Midbrain (tissue), 1 donor: ENCODE measurements around the gene DAB2IP.
"Not testable (repeated sequence)": the region's sequence is repeated elsewhere in the genome, so short reads cannot be mapped to it uniquely, and the experiment has no call there.

Experiments
- DNase-seq: peaks from one replicate; lab custom pipeline; 2025; lab: John Stamatoyannopoulos, UW

Gene DAB2IP

DNA sequence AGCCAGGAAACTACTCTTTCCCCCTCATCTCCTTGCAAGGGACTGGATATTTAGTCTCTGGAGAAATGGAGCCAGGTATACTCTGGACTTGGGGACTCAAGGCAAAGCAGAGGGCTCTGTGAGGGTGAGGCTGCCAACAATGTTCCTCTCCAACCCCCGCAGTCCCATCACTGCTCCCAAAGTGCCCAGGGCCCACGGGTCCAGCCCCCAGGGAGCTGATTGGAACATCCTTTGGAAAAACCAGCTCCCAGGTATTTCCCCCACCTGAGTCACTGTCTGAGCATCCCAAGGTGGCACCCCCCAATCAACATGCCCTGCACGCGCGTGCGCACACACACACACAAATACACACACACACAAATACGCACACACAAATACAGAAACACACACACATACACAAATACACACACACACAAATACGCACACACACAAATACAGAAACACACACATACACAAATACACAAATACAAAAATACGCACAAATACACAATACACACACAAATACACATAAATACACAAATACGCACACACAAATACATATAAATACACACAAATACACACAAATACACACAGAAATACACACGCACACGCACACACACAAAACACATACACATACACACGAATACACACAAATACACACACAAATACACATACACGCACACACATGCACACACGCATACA, 137.4 kb downstream of the DAB2IP start:
- DNase-seq: no peak

DNA sequence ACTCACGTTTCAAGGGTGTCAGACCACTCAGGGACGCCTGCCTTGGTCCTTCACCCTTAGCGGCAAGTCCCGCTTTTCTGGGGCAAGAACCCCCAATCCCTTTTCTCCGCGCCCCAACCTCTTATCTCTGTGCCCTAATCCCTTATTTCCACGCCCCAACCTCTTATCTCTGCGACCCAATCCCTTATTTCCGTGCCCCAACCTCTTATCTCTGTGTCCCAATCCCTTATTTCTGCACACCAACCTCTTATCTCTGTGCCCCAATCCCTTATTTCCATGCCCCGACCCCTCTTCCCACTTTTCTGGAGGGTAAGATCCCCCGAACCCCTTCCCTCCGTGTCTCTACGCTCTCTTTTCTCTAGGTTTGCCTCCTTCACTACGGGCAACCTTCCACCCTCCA, 139.4 kb downstream of the DAB2IP start:
- DNase-seq: no peak

DNA sequence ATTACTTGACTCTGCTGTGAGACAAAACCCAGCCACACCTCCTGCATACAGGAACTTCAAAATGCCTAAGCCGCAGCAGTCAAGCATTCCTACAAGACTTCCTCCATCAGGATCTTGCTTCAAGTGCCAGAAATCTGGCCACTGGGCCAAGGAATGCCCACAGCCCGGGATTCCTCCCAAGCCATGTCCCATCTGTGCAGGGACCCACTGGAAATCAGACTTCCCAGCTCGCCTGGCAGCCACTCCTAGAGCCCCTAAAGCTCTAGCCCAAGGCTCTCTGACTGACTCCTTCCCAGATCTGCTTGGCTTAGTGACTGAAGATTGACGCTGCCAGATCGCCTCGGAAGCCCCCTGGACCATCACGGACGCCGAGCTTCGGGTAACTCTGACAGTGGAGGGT, 141.0 kb downstream of the DAB2IP start:
- not testable (repeated sequence) for DNase-seq

DNA sequence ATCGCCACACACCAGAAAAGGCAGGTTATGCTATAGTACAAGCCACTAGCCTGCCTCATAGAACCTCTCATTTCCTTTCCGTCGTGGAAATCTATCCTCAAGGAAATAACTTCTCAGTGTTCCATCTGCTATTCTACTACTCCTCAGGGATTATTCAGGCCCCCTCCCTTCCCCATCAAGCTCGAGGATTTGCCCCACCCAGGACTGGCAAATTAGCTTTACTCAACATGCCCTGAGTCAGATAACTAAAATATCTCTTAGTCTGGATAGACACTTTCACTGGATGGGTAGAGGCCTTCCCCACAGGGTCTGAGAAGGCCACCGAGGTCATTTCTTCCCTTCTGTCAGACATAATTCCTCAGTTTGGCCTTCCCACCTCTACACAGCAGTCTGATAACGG, 142.9 kb downstream of the DAB2IP start:
- DNase-seq: not testable (repeated sequence)

DNA sequence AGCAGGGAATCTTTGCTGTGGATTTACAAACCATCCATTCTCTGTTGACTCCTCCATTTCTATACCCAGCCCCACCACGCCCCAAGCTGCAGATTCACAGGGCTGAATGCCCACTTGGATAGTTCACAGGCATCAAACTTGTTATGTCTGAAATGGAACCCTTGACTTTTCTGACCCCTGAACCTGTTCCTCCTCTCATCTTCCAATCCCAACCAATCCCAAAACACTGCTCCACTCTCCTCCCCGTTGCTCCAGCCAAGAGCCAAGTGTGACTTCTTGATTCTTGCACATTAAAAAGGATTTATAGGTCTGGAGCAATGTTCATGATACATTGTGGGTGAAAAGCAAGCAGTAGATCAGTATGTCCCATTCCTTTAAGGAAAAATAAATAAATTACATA, 145.6 kb downstream of the DAB2IP start:
- DNase-seq: no peak

GRCh38 chr9:121798941-121799340, 147.5 kb downstream of the DAB2IP start:
- no peak for DNase-seq

DNA sequence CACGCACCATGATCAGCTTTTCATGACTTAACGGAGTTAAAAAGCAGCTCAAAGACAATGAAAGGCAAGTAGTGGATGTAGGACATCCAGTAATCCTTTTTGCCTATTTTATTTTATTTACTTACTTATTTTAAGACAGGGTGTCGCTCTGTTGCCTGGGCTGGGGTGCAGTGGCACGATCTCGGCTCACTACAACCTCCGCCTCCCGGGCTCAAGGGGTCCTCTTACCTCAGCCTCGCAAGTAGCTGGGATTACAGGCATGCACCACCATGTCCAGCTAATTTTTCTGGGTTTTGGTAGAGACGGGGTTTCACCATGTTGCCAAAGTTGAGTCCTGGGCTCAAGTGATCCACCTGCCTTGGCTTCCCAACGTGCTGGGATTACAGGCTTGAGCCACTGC, 148.9 kb downstream of the DAB2IP start:
- DNase-seq: no peak

- no peak for DNase-seq
These were observed 150.1 kb downstream of the DAB2IP start for GRCh38 chr9:121801579-121801978.

- no peak for DNase-seq
These were observed 151.3 kb downstream of the DAB2IP start for GRCh38 chr9:121802753-121803152.

- no peak for DNase-seq
These were observed 155.8 kb downstream of the DAB2IP start for GRCh38 chr9:121807069-121807822.

DNA sequence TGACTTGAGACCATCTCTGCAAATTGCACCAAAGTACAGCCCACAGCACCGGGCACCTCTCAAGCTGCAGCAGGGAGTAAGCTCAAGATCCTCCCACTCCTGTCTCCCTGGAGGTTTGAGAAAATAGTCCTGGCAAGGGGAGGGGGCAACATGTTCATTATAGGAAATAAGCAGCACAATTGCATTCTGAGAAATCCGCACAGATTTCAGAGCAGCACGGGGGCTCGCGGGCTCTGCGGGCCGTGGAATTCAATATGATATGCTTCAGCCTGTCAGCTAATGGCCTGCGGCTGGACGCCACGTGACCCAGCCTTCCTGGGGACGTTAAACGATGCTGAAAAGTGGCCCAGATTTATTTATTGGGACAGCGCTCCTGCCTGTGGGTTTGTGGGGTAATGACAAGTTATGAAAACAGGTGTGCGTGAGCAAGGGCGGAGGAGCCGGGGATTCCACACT, 156.4 kb downstream of the DAB2IP start:
- no peak for DNase-seq

- no peak for DNase-seq
These were observed 157.3 kb downstream of the DAB2IP start for GRCh38 chr9:121808781-121809180.

DNA sequence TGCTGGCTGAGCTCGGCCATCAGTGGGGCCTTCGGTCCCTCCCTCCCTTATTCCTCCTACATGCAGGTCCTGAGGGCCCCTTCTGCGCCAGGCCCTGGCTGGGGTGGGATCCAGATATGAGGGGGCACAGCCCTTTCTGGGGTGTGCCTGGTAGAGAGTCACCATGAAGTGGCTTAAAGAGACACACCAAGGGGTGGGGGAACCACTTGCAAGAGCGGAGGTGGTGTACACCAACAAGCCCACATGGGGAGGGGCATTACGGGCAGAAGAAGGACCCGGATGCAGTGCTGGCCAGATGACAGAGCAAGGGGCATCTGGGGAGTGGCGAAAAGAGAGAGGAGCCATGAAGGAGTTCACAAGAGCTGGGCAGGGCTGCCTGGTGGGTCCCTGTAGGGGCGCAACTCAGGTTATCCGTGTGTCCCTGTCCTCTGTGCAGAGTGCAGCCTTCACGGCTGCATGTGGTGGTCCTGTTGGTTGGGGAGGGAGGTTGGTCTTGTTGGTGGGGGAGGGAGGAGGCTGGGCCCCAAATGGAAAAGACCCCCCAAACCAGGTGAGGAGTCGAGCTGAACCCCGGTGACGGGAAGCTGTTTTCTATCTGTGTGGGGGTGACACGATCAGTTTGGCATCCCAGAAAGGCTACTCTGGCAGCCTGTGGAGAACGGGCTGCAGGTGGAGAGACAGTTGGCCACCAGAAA, 158.1 kb downstream of the DAB2IP start:
- DNase-seq: no peak

- no peak for DNase-seq
These were observed 159.1 kb downstream of the DAB2IP start for GRCh38 chr9:121810489-121810888.

DNA sequence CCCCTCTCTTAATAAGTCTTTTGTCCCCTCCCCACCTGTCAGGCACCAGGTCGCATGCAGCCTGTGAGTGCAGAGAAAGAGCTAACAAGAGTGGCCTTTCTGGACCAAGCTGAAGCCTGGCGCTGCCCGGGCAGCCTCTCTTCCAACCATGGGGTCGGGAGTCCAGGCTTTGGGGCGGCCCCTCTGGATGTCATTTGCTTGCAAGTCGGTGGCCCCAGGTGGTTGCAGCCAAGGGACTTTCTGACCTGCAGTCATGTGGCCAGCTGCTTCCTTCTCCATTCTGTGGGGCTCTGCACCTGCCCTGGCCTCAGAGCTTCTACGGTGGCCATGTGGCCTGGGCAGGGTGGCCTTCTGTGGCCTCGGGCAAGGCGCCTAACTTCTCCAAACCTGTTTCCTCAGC, 159.7 kb downstream of the DAB2IP start:
- no peak for DNase-seq

- no peak for DNase-seq
These were observed 160.3 kb downstream of the DAB2IP start for GRCh38 chr9:121811751-121812150.

DNA sequence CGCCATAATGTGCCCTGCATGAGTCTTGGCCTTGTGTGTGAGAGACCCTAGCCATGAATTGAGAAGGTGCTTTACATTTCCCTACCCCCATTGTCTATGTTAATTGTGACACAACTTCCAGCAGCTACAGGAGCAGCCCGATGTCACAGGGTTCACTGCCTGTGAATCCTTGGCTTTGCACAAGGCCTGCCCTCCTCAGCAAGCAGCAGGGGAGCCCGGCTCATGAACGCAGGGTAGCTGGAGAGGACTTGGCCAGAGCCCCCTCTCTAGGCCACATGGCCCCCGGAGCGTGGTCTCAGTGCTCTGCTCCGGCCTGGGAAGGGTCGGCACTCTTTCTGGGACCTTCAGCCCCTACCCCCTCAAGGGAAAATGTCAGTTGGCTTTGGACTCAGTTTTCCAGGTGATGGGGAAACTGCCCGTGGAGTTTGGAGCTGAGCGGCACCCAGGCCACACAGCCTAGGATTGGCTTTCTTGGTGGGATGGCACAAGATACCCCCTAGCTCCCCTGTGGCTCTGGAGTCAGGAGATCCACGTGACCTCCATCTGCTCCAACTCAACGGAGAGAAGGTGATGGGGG, 160.8 kb downstream of the DAB2IP start:
- no peak for DNase-seq

DNA sequence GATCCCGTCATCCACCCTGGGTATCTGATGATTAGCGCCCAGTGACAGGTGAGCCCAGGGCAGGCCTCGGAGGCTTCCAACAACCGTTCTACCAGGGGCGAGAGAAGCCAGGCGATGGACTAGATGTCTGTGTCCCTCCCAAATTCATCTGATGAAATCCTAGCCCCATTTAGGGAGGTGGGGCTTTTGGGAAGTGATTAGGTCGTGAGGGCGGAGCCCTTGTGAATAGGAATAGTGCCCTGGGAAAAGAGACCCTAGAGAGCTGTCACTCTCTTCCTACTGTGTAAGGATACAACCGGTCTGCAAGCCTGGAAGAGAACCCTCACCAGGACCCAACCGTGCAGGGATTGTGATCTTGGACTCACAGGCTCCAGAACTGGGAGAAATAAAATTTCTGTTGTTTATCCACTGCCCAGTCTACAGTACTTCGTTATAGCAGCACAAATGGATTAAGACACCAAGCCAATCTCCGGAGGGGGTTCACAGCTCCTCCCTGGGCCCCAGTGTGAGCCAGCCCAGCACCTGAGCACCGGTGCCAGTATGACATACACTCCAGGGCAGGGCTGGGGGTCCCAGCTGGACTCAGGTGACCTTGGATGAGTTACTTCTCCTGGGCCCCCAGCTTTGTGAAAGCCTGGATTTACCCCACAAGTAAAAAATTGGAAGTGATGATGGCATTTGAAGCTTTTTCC, 162.2 kb downstream of the DAB2IP start:
- no peak for DNase-seq

GRCh38 chr9:121814594-121814993, 163.2 kb downstream of the DAB2IP start:
- no peak for DNase-seq

DNA sequence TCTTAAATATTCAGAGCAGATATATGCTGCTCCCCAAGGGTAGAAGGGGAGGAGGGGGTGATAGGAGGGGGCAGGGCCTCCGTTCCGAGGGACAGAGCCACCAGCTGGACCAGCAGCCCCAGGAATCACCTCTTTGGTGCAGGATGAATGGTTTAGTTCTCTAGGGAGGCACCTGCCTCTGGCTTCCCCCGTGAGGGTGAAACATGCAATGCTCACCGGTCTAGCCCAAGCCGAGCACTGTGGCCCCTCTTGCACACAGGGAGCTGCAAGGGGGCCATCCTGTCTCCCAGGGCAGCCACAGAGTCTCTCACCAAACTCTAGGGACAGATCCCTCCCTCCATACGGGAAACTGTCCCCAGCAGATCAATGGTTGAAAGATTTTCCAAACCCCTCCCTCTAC, 163.7 kb downstream of the DAB2IP start:
- DNase-seq: no peak

- no peak for DNase-seq
These were observed 164.4 kb downstream of the DAB2IP start for GRCh38 chr9:121815546-121816448.
